WTC11 (cell line): Measurements from ENCODE around the gene EDC3.

Experiments
- CREB1 ChIP-seq: sonication (generic); formaldehyde crosslinking; IDR thresholded peaks from 2 replicates; pipeline ENCODE4 v1.8.0; 2023; ENCODE audit warnings: mild to moderate bottlenecking, missing genetic modification reagents
- CTCF ChIP-seq: fragments of 200-600 bp; IDR thresholded peaks from 2 replicates; pipeline ENCODE4 v1.8.0; 2022; ENCODE audit warnings: antibody characterized with exemption
- EMX1 ChIP-seq: fragments of 250-450 bp; sonication (Bioruptor Pico); IDR thresholded peaks from 2 replicates; pipeline ENCODE4 v1.8.0; 2021; ENCODE audit warnings: mild to moderate bottlenecking
- ZNF512 ChIP-seq: sonication (generic); formaldehyde crosslinking; IDR thresholded peaks from 2 replicates; pipeline ENCODE4 v1.8.1; 2022; ENCODE audit warnings: missing genetic modification reagents, borderline replicate concordance

- TF ChIP-seq CTCF, result no peak
- no peak for TF ChIP-seq EMX1 (CRISPR knock-in tag)
- TF ChIP-seq CREB1, result no peak
- TF ChIP-seq ZNF512 (CRISPR knock-in tag), result no peak
Measured at GRCh38 chr15:74613953-74614743, 81.7 kb downstream of the EDC3 start.
